ENCODE measurements around the gene RDM1.

- no peak for TF ChIP-seq CTCF (IDR thresholded peaks at IDR 0.05)
- no peak for TF ChIP-seq POLR2A (IDR thresholded peaks at IDR 0.05)
- TF ChIP-seq POLR2AphosphoS5 (IDR thresholded peaks at IDR 0.05) = no peak
Measured at GRCh38 chr17:35927714-35928113, 2.9 kb downstream of the RDM1 start.

Measured in stomach (tissue), 4 donors.